B cell (primary cell): Measurements from ENCODE around the gene LAMC2.

Experiments used
- CTCF ChIP-seq: fragments of 200-600 bp; IDR thresholded peaks from one replicate; pipeline ENCODE4 v1.8.0; 2022; ENCODE audit warnings: antibody characterized with exemption, mild to moderate bottlenecking
- EZH2 ChIP-seq: IDR thresholded peaks from 2 replicates; pipeline ENCODE4 v1.6.1; 2012; ENCODE audit warnings: borderline replicate concordance, low read depth, mild to moderate bottlenecking, moderate library complexity, low read length; ENCODE audit not compliant: insufficient read depth, poor library complexity, severe bottlenecking

- TF ChIP-seq CTCF = no peak
- TF ChIP-seq EZH2 = no peak
Measured at GRCh38 chr1:183278739-183279591, 92.9 kb downstream of the LAMC2 start.
